B cell (primary cell): ENCODE results near the gene GRIK5.

Experiments used
- CTCF ChIP-seq: fragments of 200-600 bp; IDR thresholded peaks from one replicate; pipeline ENCODE4 v1.8.0; 2022; ENCODE audit warnings: antibody characterized with exemption, mild to moderate bottlenecking
- EZH2 ChIP-seq: IDR thresholded peaks from 2 replicates; pipeline ENCODE4 v1.6.1; 2012; ENCODE audit warnings: borderline replicate concordance, low read depth, mild to moderate bottlenecking, moderate library complexity, low read length; ENCODE audit not compliant: insufficient read depth, poor library complexity, severe bottlenecking

- TF ChIP-seq CTCF: no peak
- no peak for TF ChIP-seq EZH2
These were observed 15.8 kb downstream of the GRIK5 start for GRCh38 chr19:42054205-42054604.
